ENCODE results near the gene SYNJ2.

SYNJ2 gene

DNA sequence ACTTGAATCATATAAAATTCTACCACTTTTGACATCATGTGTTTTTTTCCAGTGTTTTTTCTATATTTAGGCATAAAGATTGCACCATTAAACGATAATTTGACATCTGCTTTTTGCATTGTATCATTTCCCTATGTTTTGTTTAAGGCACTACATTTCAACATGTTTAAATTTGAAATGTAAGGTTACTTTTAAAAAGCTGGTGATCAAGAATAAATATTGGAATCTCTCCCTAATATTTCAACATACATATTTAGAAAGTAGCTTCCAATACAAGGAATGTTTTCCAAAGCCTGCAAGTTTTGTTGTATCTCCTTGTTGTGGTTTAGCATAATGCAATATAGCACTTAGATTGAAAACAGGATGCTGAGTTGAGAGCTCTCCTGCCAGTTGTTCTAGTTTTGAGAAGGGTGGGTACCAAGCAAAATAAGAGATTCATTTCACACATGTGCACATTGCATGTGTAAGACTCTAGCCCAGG, 76.5 kb downstream of the SYNJ2 start:
- H3K4me1 ChIP-seq (ENCODE audit: insufficient read depth, low read length, severe bottlenecking): no peaks in the 10 kb centered on the region
- H3K4me2 ChIP-seq (ENCODE audit: low read length): no peak overlapping the region
- TF ChIP-seq, protein P1, sequence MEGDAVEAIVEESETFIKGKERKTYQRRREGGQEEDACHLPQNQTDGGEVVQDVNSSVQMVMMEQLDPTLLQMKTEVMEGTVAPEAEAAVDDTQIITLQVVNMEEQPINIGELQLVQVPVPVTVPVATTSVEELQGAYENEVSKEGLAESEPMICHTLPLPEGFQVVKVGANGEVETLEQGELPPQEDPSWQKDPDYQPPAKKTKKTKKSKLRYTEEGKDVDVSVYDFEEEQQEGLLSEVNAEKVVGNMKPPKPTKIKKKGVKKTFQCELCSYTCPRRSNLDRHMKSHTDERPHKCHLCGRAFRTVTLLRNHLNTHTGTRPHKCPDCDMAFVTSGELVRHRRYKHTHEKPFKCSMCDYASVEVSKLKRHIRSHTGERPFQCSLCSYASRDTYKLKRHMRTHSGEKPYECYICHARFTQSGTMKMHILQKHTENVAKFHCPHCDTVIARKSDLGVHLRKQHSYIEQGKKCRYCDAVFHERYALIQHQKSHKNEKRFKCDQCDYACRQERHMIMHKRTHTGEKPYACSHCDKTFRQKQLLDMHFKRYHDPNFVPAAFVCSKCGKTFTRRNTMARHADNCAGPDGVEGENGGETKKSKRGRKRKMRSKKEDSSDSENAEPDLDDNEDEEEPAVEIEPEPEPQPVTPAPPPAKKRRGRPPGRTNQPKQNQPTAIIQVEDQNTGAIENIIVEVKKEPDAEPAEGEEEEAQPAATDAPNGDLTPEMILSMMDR (IDR thresholded peaks at IDR 0.05; ENCODE audit: low read length): no peak
- no peak for TF ChIP-seq EZH2 (IDR thresholded peaks at IDR 0.05; ENCODE audit: borderline replicate concordance, low read length)
- no peak overlapping the region for H3K27ac ChIP-seq (ENCODE audit: low read depth, low read length, poor library complexity, severe bottlenecking)
- H3K9ac ChIP-seq (ENCODE audit: low read length): no peak overlapping the region
- no peaks in the 10 kb centered on the region for H3F3A ChIP-seq (ENCODE audit: insufficient read depth, low read length)
- no peak overlapping the region for H3K4me3 ChIP-seq (ENCODE audit: low read depth, low read length, poor library complexity, severe bottlenecking)
- no peaks in the 10 kb centered on the region; the same call in 1 of the 2 replicates for H3K27me3 ChIP-seq (ENCODE audit: insufficient read depth, low read length)
- H3K9me3 ChIP-seq (ENCODE audit: low read length): no peaks in the 10 kb centered on the region
- no peaks in the 10 kb centered on the region for H3K36me3 ChIP-seq (ENCODE audit: insufficient read depth, low read length)
- no peaks in the 10 kb centered on the region for H3K9me2 ChIP-seq (ENCODE audit: low read depth, low read length)
- H2AFZ ChIP-seq (ENCODE audit: low read length): no peak overlapping the region
- H4K20me1 ChIP-seq (ENCODE audit: insufficient read depth, low read length): no peaks in the 10 kb centered on the region
- H3K79me2 ChIP-seq (ENCODE audit: insufficient read depth, low read length): no peaks in the 10 kb centered on the region

DNA sequence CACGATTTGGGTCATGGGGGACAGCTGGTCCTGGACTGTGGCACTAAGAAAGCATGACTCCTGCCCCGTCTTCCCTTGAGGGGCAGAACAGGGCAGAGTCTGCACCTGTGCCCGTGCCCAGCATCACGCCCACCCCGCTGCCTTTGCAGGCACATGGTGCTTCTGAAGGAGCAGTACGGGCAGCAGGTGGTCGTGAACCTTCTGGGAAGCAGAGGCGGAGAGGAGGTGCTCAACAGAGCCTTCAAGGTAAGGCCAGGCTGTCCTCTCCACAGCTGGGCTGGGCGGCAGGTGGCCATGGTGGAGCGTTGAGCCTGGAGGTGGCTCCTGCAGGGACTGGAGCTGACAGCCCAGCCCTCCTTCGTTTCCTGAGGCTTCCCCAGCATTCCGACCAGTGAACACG, 77.4 kb downstream of the SYNJ2 start:
- Histone ChIP-seq H3K9me3 (ENCODE audit: low read length) (no peaks in the 10 kb centered on the region), H3K9ac (ENCODE audit: low read length) (no peak overlapping the region), H3K4me3 (ENCODE audit: low read depth, low read length, poor library complexity, severe bottlenecking) (no peak overlapping the region), H3K27me3 (ENCODE audit: insufficient read depth, low read length) (no peaks in the 10 kb centered on the region; the same call in 1 of the 2 replicates), H3K79me2 (ENCODE audit: insufficient read depth, low read length) (no peaks in the 10 kb centered on the region), H3K36me3 (ENCODE audit: insufficient read depth, low read length) (no peaks in the 10 kb centered on the region), H4K20me1 (ENCODE audit: insufficient read depth, low read length) (no peaks in the 10 kb centered on the region), H3F3A (ENCODE audit: insufficient read depth, low read length) (no peaks in the 10 kb centered on the region), H2AFZ (ENCODE audit: low read length) (no peak overlapping the region), H3K4me2 (ENCODE audit: low read length) (no peak overlapping the region), H3K27ac (ENCODE audit: low read depth, low read length, poor library complexity, severe bottlenecking) (no peak overlapping the region), H3K4me1 (ENCODE audit: insufficient read depth, low read length, severe bottlenecking) (no peaks in the 10 kb centered on the region), H3K9me2 (ENCODE audit: low read depth, low read length) (no peaks in the 10 kb centered on the region)
- no peak for TF ChIP-seq EZH2 (IDR thresholded peaks at IDR 0.05; ENCODE audit: borderline replicate concordance, low read length)
- TF ChIP-seq, protein P1 (IDR thresholded peaks at IDR 0.05; ENCODE audit: low read length): no peak

DNA sequence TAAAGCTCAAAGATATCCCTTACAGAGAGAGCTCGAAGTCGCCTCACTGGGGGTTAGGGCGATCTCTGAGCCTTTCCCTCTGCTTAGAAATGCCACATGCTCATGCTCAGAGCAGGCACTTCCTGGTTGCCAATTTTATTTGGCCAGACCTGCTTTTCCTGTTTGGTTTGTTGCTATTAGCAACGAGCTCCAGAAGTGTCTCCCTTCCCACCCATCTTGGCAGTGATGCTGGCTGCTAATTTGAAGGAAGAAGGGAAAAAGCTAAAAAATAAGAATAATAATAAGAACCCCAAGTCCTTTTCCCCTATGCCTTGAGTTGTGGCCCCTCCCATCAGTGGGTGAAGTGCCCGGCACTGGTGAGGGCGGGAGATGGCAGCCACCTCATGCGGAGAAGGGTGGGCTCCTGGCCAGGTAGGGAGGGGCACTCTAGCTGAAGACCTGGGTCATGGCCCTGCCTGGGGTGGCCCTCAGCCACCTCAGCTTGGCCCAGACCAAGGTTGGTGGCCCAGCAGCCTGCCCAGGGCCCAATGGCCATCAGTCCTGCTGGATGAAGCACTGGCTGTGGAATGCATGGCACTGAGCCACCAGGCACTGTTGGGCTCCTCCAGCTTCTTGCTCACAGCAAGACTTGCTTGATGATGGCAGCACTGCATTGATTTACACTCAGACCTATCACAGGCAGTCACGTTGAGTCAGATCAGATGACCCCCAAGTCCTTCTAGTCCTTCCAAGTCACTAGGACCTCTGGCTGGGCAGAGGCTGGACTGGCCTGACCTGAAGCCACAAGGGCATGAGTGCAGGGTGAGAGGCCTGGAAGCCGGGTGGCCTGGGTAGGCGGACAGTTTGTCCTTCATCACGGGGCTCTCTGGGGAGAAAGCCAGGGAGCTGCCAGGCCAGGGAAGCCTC, 79.0 kb downstream of the SYNJ2 start:
- Histone ChIP-seq H3K4me3 (ENCODE audit: low read depth, low read length, poor library complexity, severe bottlenecking) (no peak overlapping the region), H3K79me2 (ENCODE audit: insufficient read depth, low read length) (no peaks in the 10 kb centered on the region), H3K9me2 (ENCODE audit: low read depth, low read length) (no peaks in the 10 kb centered on the region), H3K4me2 (ENCODE audit: low read length) (no peak overlapping the region), H3K36me3 (ENCODE audit: insufficient read depth, low read length) (no peaks in the 10 kb centered on the region), H3K27ac (ENCODE audit: low read depth, low read length, poor library complexity, severe bottlenecking) (no peak overlapping the region), H3K27me3 (ENCODE audit: insufficient read depth, low read length) (no peaks in the 10 kb centered on the region; the same call in 1 of the 2 replicates), H3F3A (ENCODE audit: insufficient read depth, low read length) (no peaks in the 10 kb centered on the region), H4K20me1 (ENCODE audit: insufficient read depth, low read length) (no peaks in the 10 kb centered on the region), H3K9me3 (ENCODE audit: low read length) (no peaks in the 10 kb centered on the region), H3K9ac (ENCODE audit: low read length) (no peak overlapping the region), H2AFZ (ENCODE audit: low read length) (no peak overlapping the region), H3K4me1 (ENCODE audit: insufficient read depth, low read length, severe bottlenecking) (no peaks in the 10 kb centered on the region)
- TF ChIP-seq, protein P1 (IDR thresholded peaks at IDR 0.05; ENCODE audit: low read length): no peak
- TF ChIP-seq EZH2 (IDR thresholded peaks at IDR 0.05; ENCODE audit: borderline replicate concordance, low read length): no peak
